NCI-H82 (cell line): ENCODE measurements around the gene DHRS13.

ENCODE experiments used
- DNase-seq: peaks from one replicate; lab custom pipeline; 2025; lab: John Stamatoyannopoulos, UW

DHRS13 gene

GRCh38 chr17:28858801-28859355 lies 44.0 kb downstream of the DHRS13 start:
- DNase-seq: no peak

- no peak for DNase-seq
Measured at GRCh38 chr17:28857905-28858800, 44.7 kb downstream of the DHRS13 start.

GRCh38 chr17:28856028-28856574 lies 46.8 kb downstream of the DHRS13 start:
- DNase-seq: no peak

- DNase-seq: no peak
Measured at GRCh38 chr17:28855336-28855679, 47.6 kb downstream of the DHRS13 start.

GRCh38 chr17:28854457-28855335 lies 48.2 kb downstream of the DHRS13 start, which contains the start of gene ERAL1:
Gene ERAL1 (plus strand): TSS chr17:28855016. CDS start chr17:28855035, 19 bp downstream.
- DNase-seq: peak; percentile 97

GRCh38 chr17:28853295-28853694 lies 49.6 kb downstream of the DHRS13 start:
- no peak for DNase-seq

- DNase-seq: no peak
Measured at GRCh38 chr17:28849281-28849680, 53.6 kb downstream of the DHRS13 start.

- peak; percentile 74 for DNase-seq
Measured at GRCh38 chr17:28848667-28849066, 54.2 kb downstream of the DHRS13 start.
